Glutamatergic neuron (in vitro differentiated cells): Measurements from ENCODE around the gene UQCR11. TPM values are rescaled to one million over a fixed set of nuclear protein-coding genes. Genes with fewer than 3 reads are reported as not detected.

Source experiments
- DNase-seq: peaks from one replicate; pipeline ENCODE4 v3.0.0; 2022
- H3K27ac Mint-ChIP-seq: one replicate; pipeline ENCODE4 v1.8.0; 2020; ENCODE audit warnings: mild to moderate bottlenecking, mixed read lengths, inconsistent platforms; ENCODE audit not compliant: unreplicated experiment
- H3K27me3 Mint-ChIP-seq: one replicate; pipeline ENCODE4 v1.8.0; 2020; ENCODE audit warnings: mild to moderate bottlenecking, moderate library complexity, mixed read lengths, inconsistent platforms; ENCODE audit not compliant: unreplicated experiment
- H3K36me3 Mint-ChIP-seq: one replicate; pipeline ENCODE4 v1.8.0; 2020; ENCODE audit warnings: mild to moderate bottlenecking, mixed read lengths, inconsistent platforms; ENCODE audit not compliant: unreplicated experiment
- H3K4me1 Mint-ChIP-seq: one replicate; pipeline ENCODE4 v1.8.0; 2020; ENCODE audit warnings: mild to moderate bottlenecking, low read depth, mixed read lengths, inconsistent platforms; ENCODE audit not compliant: unreplicated experiment
- H3K4me3 Mint-ChIP-seq: one replicate; pipeline ENCODE4 v1.8.0; 2020; ENCODE audit warnings: mild to moderate bottlenecking, mixed read lengths, inconsistent platforms; ENCODE audit not compliant: unreplicated experiment
- H3K9me3 Mint-ChIP-seq: one replicate; pipeline ENCODE4 v1.8.0; 2020; ENCODE audit warnings: mild to moderate bottlenecking, moderate library complexity, mixed read lengths, inconsistent platforms; ENCODE audit not compliant: unreplicated experiment
- CTCF ChIP-seq: fragments of 200-600 bp; sonication (generic); IDR thresholded peaks from one replicate; pipeline ENCODE4 v1.5.0; 2021; ENCODE audit not compliant: partially characterized antibody, unreplicated experiment
- total RNA-seq: library from RNA; stranded (reverse); fragmentation: NEBNext Ultra II Directional; extraction: Animal tissue kit (Norgen Biotek cat#: 25700); gene quantifications from one replicate; pipeline ENCODE4 v1.2.1, GENCODE V29; 2021; ENCODE audit not compliant: unreplicated experiment

UQCR11 gene
- total RNA-seq, 1 donor from 2014 or later: 204 TPM

GRCh38 chr19:1651568-1652291, 46.5 kb upstream of the UQCR11 start:
- Mint-ChIP-seq H3K4me1 (peaks cover 3% of the 10 kb centered on the region), H3K27ac (peak overlapping the region; percentile 98), H3K27me3 (peaks cover 13% of the 10 kb centered on the region), H3K36me3 (no peaks in the 10 kb centered on the region), H3K9me3 (peaks cover 9% of the 10 kb centered on the region), H3K4me3 (peak overlapping the region; percentile 99)
- peak; percentile 48 for DNase-seq
- TF ChIP-seq CTCF: no peak

GRCh38 chr19:1650650-1651567, 45.6 kb upstream of the UQCR11 start:
- peaks cover 9% of the 10 kb centered on the region for H3K9me3 Mint-ChIP-seq
- H3K36me3 Mint-ChIP-seq: no peaks in the 10 kb centered on the region
- TF ChIP-seq CTCF: no peak
- peak overlapping the region; percentile 99 for H3K4me3 Mint-ChIP-seq
- peak overlapping the region; percentile 98 for H3K27ac Mint-ChIP-seq
- H3K4me1 Mint-ChIP-seq: peaks cover 3% of the 10 kb centered on the region
- peak; percentile 57 for DNase-seq
- peaks cover 13% of the 10 kb centered on the region for H3K27me3 Mint-ChIP-seq

- Mint-ChIP-seq H3K4me3 (peak overlapping the region; percentile 99), H3K27me3 (peaks cover 15% of the 10 kb centered on the region), H3K4me1 (peaks cover 3% of the 10 kb centered on the region), H3K27ac (peak overlapping the region; percentile 96), H3K36me3 (no peaks in the 10 kb centered on the region), H3K9me3 (peaks cover 9% of the 10 kb centered on the region)
- no peak for TF ChIP-seq CTCF
- DNase-seq: peak; percentile 15
These were observed 44.7 kb upstream of the UQCR11 start for GRCh38 chr19:1649706-1650649.

GRCh38 chr19:1648920-1649541, 43.8 kb upstream of the UQCR11 start:
- peaks cover 3% of the 10 kb centered on the region for H3K4me1 Mint-ChIP-seq
- H3K4me3 Mint-ChIP-seq: peak overlapping the region; percentile 34
- H3K27me3 Mint-ChIP-seq: peaks cover 15% of the 10 kb centered on the region
- TF ChIP-seq CTCF: no peak
- H3K9me3 Mint-ChIP-seq: peaks cover 9% of the 10 kb centered on the region
- H3K36me3 Mint-ChIP-seq: no peaks in the 10 kb centered on the region
- DNase-seq: no peak
- peak overlapping the region; percentile 33 for H3K27ac Mint-ChIP-seq
